H54 (cell line): ENCODE measurements around the gene SPINK8.
"Not testable (repeated sequence)": the region's sequence is repeated elsewhere in the genome, so short reads cannot be mapped to it uniquely, and the experiment has no call there.

Experiments used
- DNase-seq: peaks from one replicate; pipeline ENCODE4 v3.0.0; 2011; ENCODE audit warnings: low spot score, mixed read lengths; ENCODE audit not compliant: insufficient read length
- FAIRE-seq: peaks from 3 replicates; lab custom pipeline; 2011; peaks lifted over from hg19 to GRCh38; lab: Jason Lieb, UNC
- POLR2A ChIP-seq: IDR thresholded peaks from 2 replicates; pipeline ENCODE4 v1.6.1; 2011; ENCODE audit warnings: low read depth, mild to moderate bottlenecking, low read length

Gene SPINK8

DNA sequence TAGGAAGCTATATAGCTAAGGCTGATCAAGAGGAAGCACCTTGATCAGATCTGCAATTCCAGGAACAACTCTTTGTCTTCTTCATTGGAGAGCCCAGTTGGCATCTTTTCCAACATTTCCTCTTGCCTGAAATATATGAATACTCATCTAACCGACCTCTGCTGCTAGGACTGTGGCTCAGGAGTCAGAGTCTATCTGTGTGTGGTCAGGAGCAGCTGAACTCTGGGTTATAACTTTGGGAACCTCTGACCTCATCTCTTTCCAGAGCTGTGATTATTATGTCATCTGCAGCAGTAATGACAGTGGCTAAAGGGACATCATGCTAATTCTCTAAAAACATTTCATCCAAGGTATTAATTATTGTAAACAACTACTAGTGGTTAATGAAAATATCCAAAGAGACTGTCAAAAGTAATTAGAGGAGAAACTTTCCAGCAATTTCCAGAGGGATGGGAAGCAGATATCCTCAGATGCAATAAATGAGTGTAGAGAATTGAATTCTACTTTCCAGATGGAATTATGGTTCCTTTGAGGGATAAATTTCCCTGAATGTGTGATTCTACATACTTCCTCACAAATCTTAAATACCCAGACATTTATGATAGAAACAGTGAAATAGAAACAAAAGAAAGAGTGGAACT lies 11.5 kb upstream of the SPINK8 start:
- no peak for FAIRE-seq
- no peak for TF ChIP-seq POLR2A

DNA sequence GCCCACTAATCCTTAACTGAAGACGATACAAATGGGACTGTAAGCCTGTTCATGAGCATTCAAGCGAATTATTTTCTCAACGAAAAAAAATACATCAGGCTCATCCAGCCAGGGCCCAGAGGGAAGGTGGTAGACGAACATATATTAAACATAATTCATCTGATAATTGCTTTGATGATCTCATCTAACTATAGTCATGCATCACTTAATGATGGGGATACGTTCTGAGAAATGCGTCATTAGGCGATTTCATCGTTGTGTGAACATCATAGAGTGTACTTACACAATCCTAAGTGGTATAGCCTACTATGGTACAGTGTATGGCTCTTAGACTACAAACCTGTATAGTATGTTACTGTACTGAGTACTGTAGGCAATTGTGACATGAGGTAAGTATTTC lies 10.0 kb upstream of the SPINK8 start:
- FAIRE-seq (no peak), DNase-seq (no peak)
- no peak for TF ChIP-seq POLR2A

More for the DNA sequence above, 11.5 kb upstream of the SPINK8 start:
- DNase-seq = no peak

DNA sequence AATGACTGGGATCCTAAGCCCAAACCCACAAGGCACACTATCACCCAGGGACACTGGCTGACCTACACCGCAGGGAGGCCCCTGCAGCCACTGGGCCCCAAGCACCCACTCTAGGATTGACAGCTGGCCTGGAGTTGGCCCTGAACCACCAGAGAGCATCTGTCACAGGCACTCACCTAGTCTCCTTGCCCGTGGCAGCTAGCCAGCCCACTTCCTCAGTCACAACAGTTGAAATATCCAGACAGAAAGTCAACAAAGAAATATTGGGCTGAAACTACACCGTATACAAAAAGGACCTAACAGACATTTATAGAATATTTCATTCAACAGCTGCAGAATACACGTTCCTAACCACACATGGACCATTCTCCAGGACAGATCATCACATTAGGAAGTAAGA lies 5.2 kb upstream of the SPINK8 start:
- FAIRE-seq (no peak), DNase-seq (no peak)
- TF ChIP-seq POLR2A = no peak

DNA sequence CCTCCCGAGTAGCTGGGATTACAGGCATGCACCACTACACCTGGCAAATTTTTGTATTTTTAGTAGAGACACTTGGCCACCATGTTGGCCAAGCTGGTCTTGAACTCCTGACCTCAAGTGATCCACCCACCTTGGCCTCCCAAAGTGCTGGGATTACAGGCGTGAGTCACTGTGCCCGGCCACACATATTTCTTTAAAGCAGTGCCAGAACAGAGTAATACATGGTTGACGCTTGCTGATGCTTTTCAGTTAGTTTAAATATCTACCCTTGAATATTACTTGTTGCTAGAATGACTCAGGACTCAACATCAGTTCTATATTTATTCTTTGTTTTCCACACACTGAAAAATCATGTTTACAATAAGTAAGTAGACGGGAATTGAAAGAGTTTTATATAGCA lies 4.1 kb upstream of the SPINK8 start:
- not testable (repeated sequence) for DNase-seq, FAIRE-seq

DNA sequence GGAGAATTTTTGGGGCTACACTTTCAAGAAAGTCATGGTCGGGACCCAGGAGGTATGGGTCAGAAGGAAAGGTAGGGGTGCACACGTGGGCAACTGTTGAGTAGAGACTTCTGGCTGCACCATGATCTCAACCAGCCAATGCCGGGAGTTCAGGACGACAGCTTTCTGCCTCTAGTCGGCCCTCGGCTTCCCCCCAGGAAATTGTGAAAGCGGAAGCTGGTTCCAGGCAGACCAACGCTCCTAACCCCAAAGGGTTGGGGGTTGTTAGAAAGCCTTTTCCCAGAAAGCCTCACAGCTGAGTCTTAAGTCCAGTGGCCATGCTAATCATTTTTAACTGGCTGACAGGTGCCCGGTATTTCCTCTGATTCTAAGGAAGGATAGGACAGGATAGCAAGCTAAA lies 1.8 kb upstream of the SPINK8 start:
- not testable (repeated sequence) for FAIRE-seq, DNase-seq

DNA sequence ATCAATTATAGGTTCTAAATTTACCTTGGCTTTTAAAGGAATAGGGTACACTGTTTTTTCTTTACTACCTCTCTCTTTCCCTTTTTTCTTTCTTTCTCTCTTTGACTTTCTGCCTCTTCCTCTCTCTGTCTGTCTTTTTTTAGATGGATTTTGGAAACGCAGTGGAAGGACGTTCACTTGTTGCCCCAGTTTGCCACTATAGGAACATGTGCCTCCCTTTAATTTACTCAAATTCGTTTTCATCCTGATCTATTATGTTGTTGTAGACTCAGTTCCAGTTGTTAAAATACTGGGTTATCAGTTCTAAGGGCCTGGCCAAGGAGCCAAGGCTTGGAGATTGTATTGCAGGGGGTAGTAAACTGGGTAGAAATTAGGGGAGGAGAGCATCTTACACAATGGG lies 1.1 kb upstream of the SPINK8 start:
- FAIRE-seq (no peak), DNase-seq (no peak)
- TF ChIP-seq POLR2A = no peak

DNA sequence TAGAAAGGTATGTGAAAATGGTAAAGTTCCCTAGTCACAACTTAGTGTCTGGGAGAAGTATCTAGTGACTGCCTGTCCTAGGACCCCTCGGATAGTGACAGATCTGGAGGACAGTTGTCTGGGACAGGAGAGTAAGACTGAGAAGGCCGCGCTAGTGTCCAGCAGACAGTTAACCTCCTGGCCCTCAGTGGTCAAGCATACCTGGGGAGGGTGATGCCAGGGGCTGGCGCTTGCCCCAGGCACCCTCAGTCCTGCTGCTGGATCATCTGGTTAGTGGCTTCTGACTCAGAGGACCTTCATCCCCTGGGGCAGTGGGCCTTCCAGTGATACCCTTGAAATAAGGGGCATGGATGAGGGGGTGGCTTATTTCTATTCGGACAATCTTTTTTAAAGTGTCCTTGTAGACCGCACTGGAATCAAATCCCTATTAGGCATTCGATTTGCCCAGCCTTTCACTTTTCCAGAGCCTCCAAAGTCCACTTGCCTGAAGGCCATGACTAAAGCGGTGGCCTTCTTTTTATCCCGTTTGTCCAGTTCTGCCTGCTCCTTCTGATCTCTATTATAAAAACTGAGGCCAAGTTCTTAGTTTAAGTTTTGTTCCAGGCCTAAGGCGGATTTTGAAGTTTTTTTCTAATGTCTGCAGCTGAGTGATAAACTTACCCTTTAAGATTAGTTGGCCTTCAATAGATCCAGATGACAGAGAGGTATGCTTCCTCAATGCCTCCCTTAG lies 1.6 kb downstream of the SPINK8 start:
- DNase-seq = not testable (repeated sequence)

DNA sequence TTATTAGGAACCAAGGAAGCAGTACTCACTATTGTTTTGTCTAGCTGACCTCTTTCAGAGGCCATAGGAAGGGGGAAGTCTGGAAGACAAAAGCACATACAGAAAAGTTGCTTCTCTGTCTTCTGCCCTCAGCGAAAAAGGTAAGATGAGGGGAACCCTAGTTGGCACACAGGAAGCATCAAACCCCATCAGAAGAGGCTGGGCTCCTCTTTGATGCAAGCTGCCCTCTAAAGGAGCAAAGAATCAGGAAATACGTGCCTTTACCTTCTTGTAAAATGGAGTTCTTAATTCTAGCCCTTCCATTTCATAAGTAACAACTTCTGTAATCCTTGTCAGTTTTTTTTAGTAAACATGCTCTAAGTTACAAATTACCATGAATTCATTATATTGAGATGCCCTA lies 12.5 kb downstream of the SPINK8 start:
- TF ChIP-seq POLR2A = no peak
- DNase-seq (no peak), FAIRE-seq (no peak)

More for the DNA sequence above, 1.6 kb downstream of the SPINK8 start:
- FAIRE-seq = not testable (repeated sequence)

DNA sequence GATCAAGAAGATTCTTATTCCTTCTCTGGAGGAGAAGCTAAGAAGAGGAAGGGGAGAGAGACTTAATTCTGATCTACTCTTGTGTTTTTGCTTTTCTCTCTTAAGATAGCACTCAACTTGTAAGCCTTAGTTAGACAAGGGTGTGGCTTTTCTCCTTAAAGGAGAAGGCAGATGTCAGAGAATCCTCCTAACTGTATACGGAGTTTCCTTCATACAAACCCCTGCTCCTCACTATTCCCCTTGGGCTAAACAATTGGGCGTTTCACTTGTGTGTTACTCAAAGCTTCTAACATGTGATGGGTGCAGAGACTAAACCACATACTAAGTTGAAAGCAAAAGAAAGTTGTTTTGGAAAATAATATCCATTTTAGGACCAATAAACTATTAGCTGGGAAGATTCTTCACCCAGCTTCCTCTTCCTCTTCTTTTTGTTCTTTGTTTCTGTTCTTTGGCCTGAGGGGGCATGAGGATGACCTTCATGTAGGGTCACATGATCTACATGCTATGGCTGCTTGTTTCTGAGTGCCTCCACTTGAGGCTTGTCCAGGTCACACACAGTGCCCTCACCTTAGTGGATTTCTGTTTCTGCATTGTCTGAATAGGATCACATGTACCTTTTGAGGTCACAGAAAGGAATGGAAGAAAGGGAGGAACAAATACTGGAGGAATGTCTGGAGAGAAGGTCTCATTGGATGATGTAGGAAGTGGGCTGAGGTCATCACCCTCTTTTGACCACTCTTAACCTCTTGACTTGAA lies 14.6 kb downstream of the SPINK8 start:
- no peak for TF ChIP-seq POLR2A
- FAIRE-seq (no peak), DNase-seq (no peak)

DNA sequence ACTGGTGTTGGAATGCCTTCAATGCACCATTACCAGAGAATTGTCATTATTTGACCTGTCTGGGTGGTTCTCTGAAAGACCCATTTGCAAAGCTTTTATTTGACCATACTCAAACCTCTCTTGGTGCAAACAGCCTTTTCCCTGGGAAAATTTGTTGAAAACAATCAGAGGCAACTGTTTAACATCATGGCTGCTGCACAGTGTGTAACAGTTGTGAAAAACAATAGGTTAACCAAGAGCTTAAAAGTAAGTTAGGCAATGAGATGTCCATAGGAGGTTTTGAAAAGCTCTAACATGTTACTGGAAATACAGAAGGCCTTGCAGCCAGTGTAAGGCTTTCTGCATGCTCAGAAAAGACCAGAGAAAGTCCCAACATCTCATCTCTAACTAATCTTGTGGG lies 18.9 kb downstream of the SPINK8 start:
- FAIRE-seq (no peak), DNase-seq (no peak)
- TF ChIP-seq POLR2A = no peak

DNA sequence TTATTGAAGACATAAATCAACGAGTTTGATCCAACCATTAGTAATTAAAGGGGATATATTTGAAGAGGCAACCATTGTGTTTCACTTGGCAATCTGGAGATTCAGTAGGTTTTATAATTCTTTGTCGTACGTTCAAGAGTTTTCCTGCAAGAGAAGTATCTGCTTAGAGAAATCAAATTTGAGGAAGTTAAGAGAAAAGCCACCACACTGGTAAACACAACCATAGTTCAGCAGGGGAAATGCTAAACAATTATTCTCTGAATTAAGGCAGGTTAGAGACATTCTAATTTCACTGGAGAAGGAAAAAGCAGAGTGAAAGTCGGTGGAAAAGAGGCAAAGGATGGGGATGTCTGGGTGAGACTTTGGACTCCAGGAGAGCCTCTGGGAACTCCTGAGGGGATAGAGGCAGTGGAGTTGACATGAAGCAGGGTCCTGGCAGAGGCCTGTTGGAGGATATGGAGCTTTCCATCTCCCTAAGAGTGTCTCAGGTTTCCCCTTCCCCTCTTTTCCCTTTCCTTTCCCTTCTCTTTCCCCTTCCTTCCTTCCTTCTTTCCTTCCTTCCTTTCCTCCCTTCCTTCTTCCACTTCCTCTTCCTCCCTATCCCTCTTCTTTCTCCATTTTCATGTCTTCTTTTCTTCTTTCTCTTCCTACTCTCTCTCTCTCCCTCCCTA lies 26.5 kb downstream of the SPINK8 start:
- TF ChIP-seq POLR2A = no peak
- FAIRE-seq (no peak), DNase-seq (no peak)

DNA sequence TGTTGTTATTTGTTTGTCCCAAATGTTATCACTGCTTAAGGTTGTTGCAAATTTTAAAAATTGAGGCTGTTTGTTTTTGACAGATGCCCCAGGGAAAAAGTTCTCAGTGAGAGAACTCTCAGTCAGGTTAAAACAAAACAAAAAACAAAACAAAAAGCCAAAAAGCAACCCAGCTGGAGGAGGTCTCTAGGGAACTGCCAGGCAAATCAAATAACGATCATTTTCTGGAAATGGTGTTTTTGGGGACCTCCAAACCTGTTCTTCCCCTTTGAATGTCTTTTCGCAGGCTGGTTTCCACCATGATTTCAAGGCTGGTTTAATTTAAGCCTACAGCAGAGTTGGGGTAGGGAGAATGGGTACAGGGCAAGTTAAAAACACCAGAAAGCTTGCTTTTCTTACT lies 27.2 kb downstream of the SPINK8 start:
- FAIRE-seq (no peak), DNase-seq (no peak)
- no peak for TF ChIP-seq POLR2A

DNA sequence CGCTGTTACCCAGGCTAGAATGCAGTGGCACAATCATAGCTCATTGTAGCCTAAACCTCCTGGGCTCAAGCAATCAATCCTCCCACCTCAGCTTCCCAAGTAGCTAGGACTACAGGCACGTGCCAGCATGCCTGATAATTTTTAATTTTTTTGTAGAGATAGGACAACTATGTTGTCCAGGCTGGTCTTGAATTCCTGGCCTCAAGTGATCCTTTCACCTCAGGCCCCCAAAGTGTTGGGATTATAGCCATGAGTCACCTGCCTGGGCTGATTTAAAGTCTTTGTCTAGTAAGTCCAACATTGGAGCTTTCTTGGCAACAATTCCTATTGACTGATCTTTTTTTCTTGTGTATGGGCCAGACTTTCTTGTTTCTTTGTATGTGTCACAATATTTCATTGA lies 28.1 kb downstream of the SPINK8 start:
- DNase-seq (no peak), FAIRE-seq (no peak)
- no peak for TF ChIP-seq POLR2A

DNA sequence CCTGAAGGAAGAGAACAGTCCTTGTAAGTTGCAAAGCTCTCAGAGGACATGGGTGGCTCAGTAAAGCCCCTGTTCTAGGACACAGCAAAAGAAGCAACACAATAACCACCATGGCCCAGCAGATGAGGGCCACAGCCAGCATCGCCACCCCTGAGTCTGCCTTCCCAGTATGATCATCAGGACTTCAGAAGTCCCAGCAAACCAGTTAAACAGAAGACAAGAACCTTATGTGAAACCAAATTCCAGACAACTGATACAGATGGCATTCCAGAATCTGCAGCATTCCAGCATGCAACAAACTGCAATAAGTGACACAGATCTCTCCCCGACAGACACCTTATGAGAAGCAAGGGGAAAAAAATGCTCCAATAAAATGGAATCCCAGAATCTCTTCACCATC lies 30.4 kb downstream of the SPINK8 start:
- FAIRE-seq (no peak), DNase-seq (no peak)
- TF ChIP-seq POLR2A = no peak
